ENCODE measurements around the gene SELENBP1.

Gene SELENBP1

GRCh38 chr1:151372058-151372934, at the start of gene SELENBP1:
Gene SELENBP1 (minus strand): TSS chr1:151372705. CDS start chr1:151372641, 64 bp downstream.
- peak within 1 kb of the TSS; percentile 4 for H3K9ac ChIP-seq (ENCODE audit: low read length)
- H3K27ac ChIP-seq (ENCODE audit: low read depth, low read length): peak within 1 kb of the TSS; percentile 86
- no peaks in the 10 kb centered on the region for H3K36me3 ChIP-seq (ENCODE audit: control insufficient read depth, insufficient read depth, low read length)
- H3K27me3 ChIP-seq (ENCODE audit: control insufficient read depth, insufficient read depth, low read length): no peaks in the 10 kb centered on the region
- peak within 1 kb of the TSS; percentile 51 for H3K4me3 ChIP-seq (ENCODE audit: low read length)
- H3K4me1 ChIP-seq (ENCODE audit: control insufficient read depth, insufficient read depth, low read length): peaks cover 19% of the 10 kb centered on the region

- H3K27ac ChIP-seq (ENCODE audit: low read depth, low read length): no peak overlapping the region
- H3K36me3 ChIP-seq (ENCODE audit: control insufficient read depth, insufficient read depth, low read length): peaks cover 19% of the 10 kb centered on the region
- H3K27me3 ChIP-seq (ENCODE audit: control insufficient read depth, insufficient read depth, low read length): no peaks in the 10 kb centered on the region
- no peak overlapping the region for H3K9ac ChIP-seq (ENCODE audit: low read length)
- H3K4me3 ChIP-seq (ENCODE audit: low read length): no peak overlapping the region
- H3K4me1 ChIP-seq (ENCODE audit: control insufficient read depth, insufficient read depth, low read length): no peaks in the 10 kb centered on the region
These were observed 47.3 kb upstream of the SELENBP1 start for GRCh38 chr1:151419819-151420218.

GRCh38 chr1:151418081-151418480, 45.6 kb upstream of the SELENBP1 start:
- Histone ChIP-seq H3K27ac (ENCODE audit: low read depth, low read length) (no peak overlapping the region), H3K4me3 (ENCODE audit: low read length) (no peak overlapping the region), H3K27me3 (ENCODE audit: control insufficient read depth, insufficient read depth, low read length) (no peaks in the 10 kb centered on the region), H3K9ac (ENCODE audit: low read length) (no peak overlapping the region), H3K4me1 (ENCODE audit: control insufficient read depth, insufficient read depth, low read length) (no peaks in the 10 kb centered on the region), H3K36me3 (ENCODE audit: control insufficient read depth, insufficient read depth, low read length) (peaks cover 11% of the 10 kb centered on the region)

GRCh38 chr1:151416231-151416630, 43.7 kb upstream of the SELENBP1 start:
- Histone ChIP-seq H3K36me3 (ENCODE audit: control insufficient read depth, insufficient read depth, low read length) (peaks cover 20% of the 10 kb centered on the region), H3K9ac (ENCODE audit: low read length) (no peak overlapping the region), H3K4me1 (ENCODE audit: control insufficient read depth, insufficient read depth, low read length) (no peaks in the 10 kb centered on the region), H3K27me3 (ENCODE audit: control insufficient read depth, insufficient read depth, low read length) (no peaks in the 10 kb centered on the region), H3K4me3 (ENCODE audit: low read length) (no peak overlapping the region), H3K27ac (ENCODE audit: low read depth, low read length) (no peak overlapping the region)

GRCh38 chr1:151411884-151412283, 39.4 kb upstream of the SELENBP1 start:
- H3K36me3 ChIP-seq (ENCODE audit: control insufficient read depth, insufficient read depth, low read length): peaks cover 56% of the 10 kb centered on the region
- H3K4me3 ChIP-seq (ENCODE audit: low read length): no peak overlapping the region
- no peak overlapping the region for H3K9ac ChIP-seq (ENCODE audit: low read length)
- no peaks in the 10 kb centered on the region for H3K27me3 ChIP-seq (ENCODE audit: control insufficient read depth, insufficient read depth, low read length)
- H3K4me1 ChIP-seq (ENCODE audit: control insufficient read depth, insufficient read depth, low read length): no peaks in the 10 kb centered on the region
- no peak overlapping the region for H3K27ac ChIP-seq (ENCODE audit: low read depth, low read length)

- no peaks in the 10 kb centered on the region for H3K27me3 ChIP-seq (ENCODE audit: control insufficient read depth, insufficient read depth, low read length)
- H3K36me3 ChIP-seq (ENCODE audit: control insufficient read depth, insufficient read depth, low read length): peaks cover 68% of the 10 kb centered on the region
- H3K9ac ChIP-seq (ENCODE audit: low read length): no peak overlapping the region
- no peaks in the 10 kb centered on the region for H3K4me1 ChIP-seq (ENCODE audit: control insufficient read depth, insufficient read depth, low read length)
- H3K27ac ChIP-seq (ENCODE audit: low read depth, low read length): no peak overlapping the region
- no peak overlapping the region for H3K4me3 ChIP-seq (ENCODE audit: low read length)
These were observed 36.4 kb upstream of the SELENBP1 start for GRCh38 chr1:151408891-151409290.

GRCh38 chr1:151407304-151407703, 34.8 kb upstream of the SELENBP1 start:
- Histone ChIP-seq H3K27ac (ENCODE audit: low read depth, low read length) (no peak overlapping the region), H3K4me1 (ENCODE audit: control insufficient read depth, insufficient read depth, low read length) (no peaks in the 10 kb centered on the region), H3K27me3 (ENCODE audit: control insufficient read depth, insufficient read depth, low read length) (no peaks in the 10 kb centered on the region), H3K4me3 (ENCODE audit: low read length) (no peak overlapping the region), H3K9ac (ENCODE audit: low read length) (no peak overlapping the region), H3K36me3 (ENCODE audit: control insufficient read depth, insufficient read depth, low read length) (peaks cover 64% of the 10 kb centered on the region)

- peaks cover 63% of the 10 kb centered on the region for H3K36me3 ChIP-seq (ENCODE audit: control insufficient read depth, insufficient read depth, low read length)
- no peaks in the 10 kb centered on the region for H3K27me3 ChIP-seq (ENCODE audit: control insufficient read depth, insufficient read depth, low read length)
- H3K4me3 ChIP-seq (ENCODE audit: low read length): no peak overlapping the region
- H3K27ac ChIP-seq (ENCODE audit: low read depth, low read length): no peak overlapping the region
- no peaks in the 10 kb centered on the region for H3K4me1 ChIP-seq (ENCODE audit: control insufficient read depth, insufficient read depth, low read length)
- no peak overlapping the region for H3K9ac ChIP-seq (ENCODE audit: low read length)
These were observed 33.7 kb upstream of the SELENBP1 start for GRCh38 chr1:151406176-151406575.

GRCh38 chr1:151405187-151405951, 32.9 kb upstream of the SELENBP1 start:
- peaks cover 55% of the 10 kb centered on the region for H3K36me3 ChIP-seq (ENCODE audit: control insufficient read depth, insufficient read depth, low read length)
- H3K27me3 ChIP-seq (ENCODE audit: control insufficient read depth, insufficient read depth, low read length): no peaks in the 10 kb centered on the region
- peaks cover 4% of the 10 kb centered on the region for H3K4me1 ChIP-seq (ENCODE audit: control insufficient read depth, insufficient read depth, low read length)
- no peak overlapping the region for H3K9ac ChIP-seq (ENCODE audit: low read length)
- H3K4me3 ChIP-seq (ENCODE audit: low read length): no peak overlapping the region
- H3K27ac ChIP-seq (ENCODE audit: low read depth, low read length): no peak overlapping the region

GRCh38 chr1:151403612-151404011, 31.1 kb upstream of the SELENBP1 start:
- H3K36me3 ChIP-seq (ENCODE audit: control insufficient read depth, insufficient read depth, low read length): peaks cover 41% of the 10 kb centered on the region
- no peak overlapping the region for H3K4me3 ChIP-seq (ENCODE audit: low read length)
- H3K27me3 ChIP-seq (ENCODE audit: control insufficient read depth, insufficient read depth, low read length): no peaks in the 10 kb centered on the region
- H3K27ac ChIP-seq (ENCODE audit: low read depth, low read length): no peak overlapping the region
- H3K4me1 ChIP-seq (ENCODE audit: control insufficient read depth, insufficient read depth, low read length): peaks cover 7% of the 10 kb centered on the region
- H3K9ac ChIP-seq (ENCODE audit: low read length): no peak overlapping the region

- Histone ChIP-seq H3K36me3 (ENCODE audit: control insufficient read depth, insufficient read depth, low read length) (peaks cover 33% of the 10 kb centered on the region), H3K27me3 (ENCODE audit: control insufficient read depth, insufficient read depth, low read length) (no peaks in the 10 kb centered on the region), H3K27ac (ENCODE audit: low read depth, low read length) (no peak overlapping the region), H3K4me3 (ENCODE audit: low read length) (no peak overlapping the region), H3K9ac (ENCODE audit: low read length) (no peak overlapping the region), H3K4me1 (ENCODE audit: control insufficient read depth, insufficient read depth, low read length) (peaks cover 7% of the 10 kb centered on the region)
These were observed 30.3 kb upstream of the SELENBP1 start for GRCh38 chr1:151402764-151403163.

GRCh38 chr1:151401860-151402259, 29.4 kb upstream of the SELENBP1 start:
- Histone ChIP-seq H3K4me3 (ENCODE audit: low read length) (no peak overlapping the region), H3K27ac (ENCODE audit: low read depth, low read length) (no peak overlapping the region), H3K27me3 (ENCODE audit: control insufficient read depth, insufficient read depth, low read length) (no peaks in the 10 kb centered on the region), H3K36me3 (ENCODE audit: control insufficient read depth, insufficient read depth, low read length) (peaks cover 25% of the 10 kb centered on the region), H3K9ac (ENCODE audit: low read length) (no peak overlapping the region), H3K4me1 (ENCODE audit: control insufficient read depth, insufficient read depth, low read length) (peaks cover 7% of the 10 kb centered on the region)
